ENCODE results near the gene LHFPL6. TPM values are rescaled to one million over a fixed set of nuclear protein-coding genes. Genes with fewer than 3 reads are reported as not detected.

The LHFPL6 gene
- total RNA-seq, 1 experiment from 2014 or later, result 4.1 TPM

DNA sequence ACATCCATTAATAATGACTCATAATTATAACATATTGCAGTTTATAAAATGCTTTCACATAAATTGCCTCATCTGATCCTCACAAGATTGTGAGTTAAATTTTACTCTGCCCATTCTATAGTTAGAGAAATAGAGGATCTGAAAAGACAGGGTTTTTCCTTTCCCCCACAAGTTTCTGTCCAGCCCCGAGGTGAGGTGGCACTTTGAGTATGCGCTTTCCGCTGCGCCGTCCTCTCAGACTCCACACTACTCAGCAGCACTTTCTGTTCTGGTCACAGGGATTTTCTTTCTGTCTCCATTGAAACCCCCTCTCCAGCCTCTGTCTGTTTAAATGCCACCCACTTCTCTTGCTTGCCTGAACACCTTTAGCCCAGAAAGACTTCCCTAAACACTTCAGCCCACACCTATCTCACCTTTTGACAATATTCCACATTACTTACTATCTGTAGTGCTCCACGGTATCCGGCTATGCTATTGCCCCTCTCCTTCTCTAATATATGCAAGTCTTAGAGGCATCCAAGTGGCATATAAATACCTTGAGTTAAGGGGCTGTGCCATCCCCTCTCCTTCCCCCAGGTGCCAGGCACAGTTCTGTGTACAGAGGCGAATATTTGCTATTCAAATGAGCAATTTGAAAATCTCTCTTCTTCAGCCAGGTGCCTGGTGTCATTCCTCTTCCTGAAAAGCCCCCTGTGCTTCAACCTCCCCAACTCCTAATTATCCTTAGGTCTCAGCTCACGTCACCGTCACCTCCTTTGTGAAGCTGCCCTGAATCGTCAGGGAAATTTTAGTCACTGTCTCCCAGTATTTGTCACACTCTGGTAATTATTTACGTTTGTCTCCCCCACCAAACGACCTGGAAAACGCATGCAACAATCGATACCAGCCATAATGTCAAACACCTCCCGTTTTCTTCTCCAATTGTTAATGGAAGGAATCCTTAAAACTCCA is 296.1 kb downstream of the LHFPL6 start:
- DNase-seq (ENCODE audit: low spot score), result no peak

DNA sequence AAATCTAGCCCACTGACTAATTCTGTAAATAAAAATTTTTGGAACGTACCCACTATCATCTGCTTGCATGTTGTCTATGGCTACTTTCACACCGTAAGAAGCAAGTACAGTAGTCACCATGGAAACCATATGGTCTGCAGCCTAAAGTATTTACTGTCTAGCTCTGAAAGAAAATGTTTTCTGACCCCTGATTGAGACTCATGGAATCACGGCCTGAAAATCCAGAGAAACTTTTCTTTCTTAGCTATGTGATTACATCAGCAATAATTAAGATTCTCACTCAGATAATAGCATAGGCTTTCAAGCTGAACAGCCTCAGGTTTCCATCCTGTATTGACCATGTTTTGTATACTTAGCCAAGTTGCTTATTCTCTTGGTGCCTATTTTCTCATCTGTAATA is 300.2 kb downstream of the LHFPL6 start:
- no peak for DNase-seq (ENCODE audit: low spot score)

DNA sequence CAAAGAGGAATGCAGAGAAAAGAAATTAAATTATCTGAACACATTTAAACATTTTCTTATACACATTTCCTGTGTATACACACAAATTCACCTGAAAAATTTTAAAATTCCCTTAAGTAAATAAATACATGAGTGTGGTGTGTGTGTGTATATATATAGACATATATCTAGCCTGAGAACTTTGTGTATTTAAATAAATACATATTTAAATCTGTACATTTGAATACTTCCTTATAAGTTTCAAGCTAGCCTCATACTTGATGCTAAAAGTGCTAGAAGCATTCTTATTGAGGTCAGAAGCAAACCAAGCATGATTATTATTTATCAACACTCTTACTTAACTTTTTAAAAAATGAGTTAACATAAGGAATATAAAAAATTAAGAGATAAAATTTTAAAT is 304.0 kb downstream of the LHFPL6 start:
- DNase-seq (ENCODE audit: low spot score), result no peak

DNA sequence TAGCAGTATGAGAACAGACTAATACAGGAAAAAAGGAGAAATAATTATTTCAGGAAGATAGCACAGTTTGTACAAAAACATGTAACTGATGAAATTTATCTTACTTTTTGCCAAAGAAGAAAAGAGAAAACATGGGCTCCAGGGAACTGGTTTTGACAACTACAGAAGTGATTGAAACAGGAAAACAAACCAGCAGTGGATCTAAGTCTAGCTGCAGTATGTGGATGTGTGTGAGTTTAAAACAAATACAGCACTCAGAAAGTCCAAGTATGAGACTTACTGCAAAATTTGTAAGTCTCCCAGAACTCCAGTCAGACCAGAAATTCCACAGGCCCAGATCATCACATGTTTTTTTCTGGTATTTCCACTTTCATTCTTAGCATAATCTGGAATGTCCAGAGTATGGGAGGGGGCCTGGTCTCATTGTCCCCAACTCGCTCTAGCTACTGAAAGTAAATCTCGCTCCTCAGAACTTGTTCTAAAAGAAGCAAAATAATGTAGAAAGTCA is 305.3 kb downstream of the LHFPL6 start:
- no peak for DNase-seq (ENCODE audit: low spot score)

DNA sequence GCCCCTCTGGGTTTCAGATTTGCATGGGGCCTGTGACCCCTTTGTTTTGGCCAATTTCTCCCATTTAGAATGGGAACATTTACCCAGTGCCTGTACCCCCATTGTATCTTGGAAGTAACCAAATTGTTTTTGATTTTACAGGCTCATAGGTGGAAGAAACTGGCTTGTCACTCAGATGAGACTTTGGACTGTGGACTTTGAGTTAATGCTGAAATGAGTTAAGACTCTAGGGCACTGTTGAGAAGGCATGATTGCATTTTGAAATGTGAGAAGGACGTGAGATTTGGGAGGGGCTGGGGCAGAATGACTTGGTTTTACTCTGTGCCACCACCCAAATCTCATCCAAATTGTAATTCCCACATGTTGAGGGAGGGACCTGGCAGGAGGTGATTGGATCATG is 306.0 kb downstream of the LHFPL6 start:
- DNase-seq (ENCODE audit: low spot score), result no peak

DNA sequence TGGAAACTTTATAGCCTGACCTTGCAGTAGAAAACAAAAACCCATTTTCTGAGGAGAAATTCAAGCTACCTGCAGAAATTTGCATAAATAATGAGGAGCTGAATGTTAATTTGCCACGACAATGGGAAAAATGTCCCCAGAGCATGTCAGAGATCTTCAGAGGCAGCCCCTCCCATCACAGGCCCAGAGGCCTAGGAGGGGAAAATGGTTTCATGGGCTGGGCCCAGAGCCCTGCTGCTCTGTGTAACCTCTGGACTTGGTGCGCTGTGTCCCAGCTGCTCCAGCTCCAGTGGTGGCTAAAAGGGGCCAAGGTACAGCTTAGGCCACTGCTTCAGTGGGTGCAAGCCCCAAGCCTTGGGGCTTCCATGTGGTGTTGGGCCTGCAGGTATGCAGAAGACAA is 306.8 kb downstream of the LHFPL6 start:
- DNase-seq (ENCODE audit: low spot score), result no peak

Other genes with a start within 250 kb of the LHFPL6 start
- gene COG6, start 52.5 kb upstream of the LHFPL6 start, total RNA-seq (2014; rRNA removed; shearing (Covaris generic)), result 9.4 and 12.0 TPM in 2 replicates